GM18870 (cell line): ENCODE measurements around the gene CLK4.
"Not testable (repeated sequence)": the region's sequence is repeated elsewhere in the genome, so short reads cannot be mapped to it uniquely, and the experiment has no call there.

Source experiments
- ATAC-seq: cut with Tn5 transposase; IDR thresholded peaks from one replicate; pipeline ENCODE4 v1.9.1; 2021; ENCODE audit warnings: moderate library complexity; ENCODE audit not compliant: unreplicated experiment

The CLK4 gene

DNA sequence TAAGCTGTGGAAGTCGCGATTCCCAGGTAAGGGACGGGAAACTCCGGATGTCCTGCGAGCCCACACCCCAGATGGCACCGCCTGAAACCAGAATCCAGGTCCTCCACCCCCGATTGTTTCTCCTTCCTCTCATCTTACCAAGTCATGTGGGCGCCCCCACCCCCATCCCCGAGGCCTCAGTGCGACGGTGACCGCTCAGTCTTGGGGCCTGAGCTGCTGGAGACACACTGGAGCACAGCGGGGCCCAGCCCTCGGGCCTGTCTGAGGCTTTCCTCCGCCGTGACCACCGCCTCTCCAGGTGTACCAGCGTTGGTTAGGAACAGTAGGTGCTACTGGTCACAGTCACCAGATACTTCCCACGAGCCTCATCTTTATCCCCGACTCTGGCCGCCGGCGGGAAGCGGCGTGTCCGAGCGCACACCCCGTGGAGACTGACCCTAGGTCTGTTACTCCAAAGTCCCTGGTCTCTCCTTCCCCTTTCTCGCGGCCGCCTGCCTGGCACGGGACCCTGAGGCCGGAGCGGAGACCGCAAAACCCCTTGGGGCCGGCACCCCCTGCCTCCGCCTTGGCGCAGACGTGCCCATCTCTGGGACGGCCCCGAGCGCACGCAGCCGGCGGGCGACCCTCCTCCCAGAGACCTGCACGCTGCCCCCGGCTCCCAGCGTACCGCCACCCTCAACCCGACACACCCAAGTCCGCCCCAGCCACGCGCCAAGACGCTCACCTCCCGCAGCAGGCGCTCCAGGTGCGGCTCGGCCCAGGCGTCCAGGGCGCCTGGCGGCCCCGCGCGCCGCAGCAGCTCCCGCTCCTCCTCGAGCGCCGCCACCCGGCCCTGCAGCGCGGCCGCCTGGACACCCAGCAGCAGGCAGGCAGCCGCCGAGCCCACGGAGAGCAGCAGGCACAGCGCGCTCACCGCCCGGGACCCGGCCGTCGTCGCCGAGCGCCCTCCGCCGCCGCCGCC, 37.4 kb downstream of the CLK4 start:
- ATAC-seq, result no peak

DNA sequence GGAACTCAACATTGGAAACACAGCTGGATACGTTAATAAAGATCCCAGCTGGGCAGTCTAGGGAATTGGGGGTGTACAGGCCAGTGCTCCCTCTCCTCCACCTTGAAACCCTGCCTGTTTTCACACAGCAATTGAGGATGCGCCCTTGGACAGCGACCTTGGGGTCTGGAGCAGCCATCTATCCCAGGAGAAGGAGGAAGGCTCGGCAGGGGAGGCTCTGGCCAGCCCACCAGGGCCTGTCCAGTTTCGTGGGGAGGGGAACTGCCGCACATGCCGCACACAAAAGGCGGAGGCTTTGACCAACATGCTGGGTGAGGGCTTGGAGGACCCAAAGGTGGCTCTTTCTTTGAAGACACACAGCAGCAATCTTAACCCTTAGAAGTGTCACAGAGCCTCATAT, 38.1 kb downstream of the CLK4 start:
- ATAC-seq, result no peak

- ATAC-seq, result no peak
Measured at GRCh38 chr5:178587763-178588611, 38.9 kb downstream of the CLK4 start.

DNA sequence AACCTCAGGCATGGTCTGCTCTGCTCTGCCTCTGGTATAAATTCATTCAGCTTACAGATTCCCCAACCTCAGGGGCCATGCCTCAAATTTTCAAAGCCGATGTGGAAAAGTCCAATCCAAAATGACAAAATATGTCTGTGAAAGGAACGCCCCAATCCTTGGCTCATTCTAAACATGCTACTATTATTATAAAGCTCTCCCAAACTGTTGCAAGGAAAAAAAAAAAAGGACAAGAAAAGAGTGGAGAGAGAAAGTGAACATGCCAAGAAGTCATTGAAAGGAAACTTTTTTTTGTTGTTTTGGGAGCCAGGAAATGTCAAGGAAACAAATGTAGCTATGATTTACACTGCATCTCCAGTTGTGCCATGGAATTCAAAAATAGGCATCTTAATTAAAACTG, 40.5 kb downstream of the CLK4 start:
- ATAC-seq, result no peak

GRCh38 chr5:178585421-178585820, 41.4 kb downstream of the CLK4 start:
- not testable (repeated sequence) for ATAC-seq

- no peak for ATAC-seq
Measured at GRCh38 chr5:178583279-178583678, 43.6 kb downstream of the CLK4 start.

- ATAC-seq, result no peak
Measured at GRCh38 chr5:178582291-178582690, 44.6 kb downstream of the CLK4 start.

DNA sequence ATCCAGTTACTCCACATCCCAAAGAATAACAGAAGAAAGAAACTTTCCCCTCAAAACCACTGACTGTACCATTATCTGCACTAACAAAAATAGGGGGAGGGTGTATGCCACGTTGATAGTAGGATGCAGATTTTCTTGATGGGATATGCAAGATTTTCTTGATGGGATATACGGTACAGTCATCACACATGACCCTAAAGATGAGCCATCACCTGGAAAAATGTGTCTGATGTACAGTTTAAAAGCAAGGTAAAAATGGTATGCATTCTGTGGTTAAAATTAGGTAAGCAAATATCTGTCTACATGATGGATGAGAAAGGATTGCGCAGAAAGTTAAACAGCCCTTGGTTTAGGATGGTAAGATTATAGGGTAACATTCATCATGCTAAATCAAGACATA, 45.2 kb downstream of the CLK4 start:
- no peak for ATAC-seq

DNA sequence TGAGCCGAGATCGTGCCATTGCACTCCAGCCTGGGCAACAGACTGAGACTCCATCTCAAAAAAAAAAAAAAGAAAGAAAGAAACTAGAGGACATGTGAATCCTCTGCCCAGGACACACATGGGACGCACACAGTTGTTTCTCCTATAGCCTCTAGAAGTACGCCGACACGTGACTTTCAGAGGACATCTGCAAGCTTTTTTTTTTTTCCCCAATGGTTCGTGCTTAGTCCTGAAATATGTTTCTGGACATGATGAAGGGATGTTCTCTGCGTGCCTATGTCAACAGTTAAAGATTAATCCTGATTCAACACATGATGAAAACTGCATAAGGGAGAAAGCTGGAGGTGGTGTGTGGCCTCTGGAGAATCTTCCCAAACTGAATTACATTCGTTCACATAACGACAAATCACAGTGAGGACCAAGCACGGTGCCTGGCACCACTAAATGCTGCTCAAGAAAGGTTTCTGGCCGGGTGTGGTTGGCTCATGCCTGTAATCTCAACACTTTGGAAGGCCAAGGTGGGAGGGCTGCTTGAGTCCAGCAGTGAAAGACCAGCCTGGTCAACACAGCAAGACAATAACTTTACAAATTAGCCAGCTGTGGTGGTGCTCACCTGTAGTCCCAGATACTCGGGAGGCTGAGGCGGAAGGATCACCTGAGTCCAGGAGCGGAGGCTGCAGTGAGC, 46.4 kb downstream of the CLK4 start:
- ATAC-seq, result no peak

DNA sequence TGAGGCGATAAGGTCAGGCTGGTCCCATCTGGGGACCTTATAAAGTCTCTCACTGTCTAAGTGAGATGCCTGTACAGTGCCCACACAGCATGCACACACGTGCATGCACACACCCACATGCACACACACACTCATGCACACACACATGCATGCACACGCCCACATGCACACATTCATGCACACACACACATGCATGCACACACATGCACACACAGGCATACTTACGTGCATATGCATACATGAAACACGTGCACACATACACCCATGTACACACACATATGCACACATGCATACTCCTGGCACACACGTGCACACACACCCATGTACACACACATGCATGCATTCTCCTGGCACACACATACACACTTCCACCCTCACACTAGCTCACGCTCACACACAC, 48.9 kb downstream of the CLK4 start:
- no peak for ATAC-seq

GRCh38 chr5:178577376-178577839, 49.4 kb downstream of the CLK4 start:
- no peak for ATAC-seq

DNA sequence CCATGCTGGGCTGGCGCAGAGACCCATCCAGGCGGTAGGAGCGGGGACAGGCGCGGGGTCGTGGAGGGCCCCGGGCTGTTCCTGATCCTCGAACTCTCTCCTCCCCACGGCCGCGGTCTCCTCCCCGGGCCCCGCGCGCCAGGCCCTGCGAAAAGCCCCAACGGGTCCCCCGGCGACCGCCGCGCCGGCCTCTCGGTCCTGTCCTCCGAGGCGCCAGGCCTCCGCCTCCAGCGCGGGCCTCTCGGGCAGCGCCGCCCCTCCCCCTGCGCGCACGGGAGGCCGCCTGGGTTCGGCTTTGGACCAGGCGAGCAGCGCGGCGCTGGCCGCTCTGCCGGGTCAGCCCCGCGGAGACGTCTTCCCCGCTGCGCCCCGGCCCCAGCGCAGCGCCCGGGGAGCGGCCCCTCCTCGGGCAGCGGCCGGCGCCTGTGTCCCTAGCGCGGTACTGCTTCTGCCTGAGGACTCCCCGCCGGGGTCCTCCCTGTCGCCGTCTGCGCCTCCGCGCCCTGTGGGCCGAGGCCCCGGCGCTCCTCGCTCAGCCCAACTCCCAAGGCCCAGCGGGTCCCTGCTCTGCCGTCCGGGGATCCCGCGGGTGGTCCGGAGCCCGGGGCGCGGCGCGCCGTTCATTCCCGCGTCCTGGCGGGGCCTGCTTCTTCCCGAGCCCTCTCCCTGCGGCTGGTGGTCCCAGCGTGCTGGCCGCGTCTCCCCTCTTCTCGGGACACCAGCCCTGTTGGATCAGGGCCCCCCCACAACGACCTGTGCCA, 50.1 kb downstream of the CLK4 start:
- ATAC-seq, result no peak

- no peak for ATAC-seq
Measured at GRCh38 chr5:178573216-178573615, 53.6 kb downstream of the CLK4 start.

DNA sequence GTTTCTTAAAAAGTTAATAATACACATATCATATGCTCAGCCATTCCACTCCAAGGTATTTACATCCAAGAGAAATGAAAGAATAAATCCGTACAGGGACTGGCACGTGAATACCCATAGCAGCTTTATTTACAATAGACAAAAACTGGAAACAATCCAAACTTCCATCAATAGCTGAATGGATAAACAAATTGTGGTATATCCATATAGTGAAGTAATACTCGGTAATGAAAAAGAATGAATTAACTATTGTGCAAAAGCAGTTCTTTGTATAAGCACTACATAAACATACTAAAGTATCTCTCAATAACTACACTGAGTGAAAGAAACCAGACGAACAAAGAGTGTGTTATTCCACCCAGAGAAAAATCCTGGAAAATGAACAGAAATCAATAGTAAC, 54.2 kb downstream of the CLK4 start:
- no peak for ATAC-seq

GRCh38 chr5:178569485-178569884, 57.4 kb downstream of the CLK4 start:
- no peak for ATAC-seq

DNA sequence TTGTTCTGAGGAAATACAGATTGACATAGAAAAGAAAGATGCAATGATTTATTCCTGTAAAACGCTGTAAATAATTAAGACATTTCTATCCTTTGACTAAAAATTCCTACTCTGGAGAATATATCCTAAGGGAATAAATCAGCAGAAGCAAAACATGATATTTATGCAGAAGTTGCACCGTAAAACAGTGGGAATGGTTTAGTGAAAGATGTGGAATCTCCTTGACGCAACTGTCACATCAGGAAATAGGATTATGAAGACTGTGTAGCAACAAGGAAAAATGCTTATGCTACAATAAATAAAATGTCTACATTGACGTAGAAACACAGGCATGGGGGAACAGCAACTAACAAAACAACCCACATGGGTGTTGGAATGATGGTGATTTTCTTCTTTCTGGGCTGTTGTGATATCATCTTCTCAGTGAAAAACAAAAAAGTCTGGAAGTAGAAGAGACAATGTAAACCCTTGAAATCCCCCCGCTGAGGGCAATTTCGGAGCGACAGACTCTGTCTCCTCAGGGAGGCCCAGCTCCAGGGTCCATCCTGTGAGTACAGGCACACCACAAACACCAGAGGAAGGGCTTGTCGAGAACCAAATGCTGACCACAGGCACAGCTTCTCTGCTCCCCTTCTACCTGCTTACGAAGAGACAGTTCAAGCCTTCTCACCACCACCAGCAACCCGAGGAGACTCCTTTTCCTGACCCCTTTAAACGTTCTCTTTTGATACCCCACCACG, 61.9 kb downstream of the CLK4 start:
- ATAC-seq, result no peak

- ATAC-seq, result no peak
Measured at GRCh38 chr5:178564397-178564796, 62.5 kb downstream of the CLK4 start.

- no peak for ATAC-seq
Measured at GRCh38 chr5:178563621-178564020, 63.2 kb downstream of the CLK4 start.

DNA sequence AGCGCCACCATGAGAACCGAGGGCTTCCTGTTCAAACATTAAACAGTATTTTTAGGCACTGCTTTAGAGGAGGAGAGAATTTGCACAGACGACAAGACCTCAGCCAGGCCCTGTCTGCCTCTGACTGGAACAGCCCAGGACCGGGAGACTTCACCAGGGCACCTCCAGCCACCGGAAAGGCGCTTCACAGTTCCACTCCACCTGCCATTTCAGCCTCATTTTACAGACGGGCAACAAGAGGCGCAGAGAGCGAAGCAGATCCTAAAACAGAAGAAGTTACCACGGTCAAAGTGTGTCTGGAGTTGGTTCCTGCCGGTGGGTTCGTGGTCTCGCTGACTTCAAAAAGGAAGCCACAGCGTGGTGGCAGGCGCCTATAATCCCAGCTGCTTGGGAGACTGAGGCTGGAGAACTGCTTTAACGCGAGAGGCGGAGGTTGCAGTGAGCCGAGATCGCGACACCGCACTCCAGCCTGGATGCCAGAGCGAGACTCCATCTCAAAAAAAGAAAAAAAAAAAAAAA, 65.0 kb downstream of the CLK4 start:
- ATAC-seq, result no peak

DNA sequence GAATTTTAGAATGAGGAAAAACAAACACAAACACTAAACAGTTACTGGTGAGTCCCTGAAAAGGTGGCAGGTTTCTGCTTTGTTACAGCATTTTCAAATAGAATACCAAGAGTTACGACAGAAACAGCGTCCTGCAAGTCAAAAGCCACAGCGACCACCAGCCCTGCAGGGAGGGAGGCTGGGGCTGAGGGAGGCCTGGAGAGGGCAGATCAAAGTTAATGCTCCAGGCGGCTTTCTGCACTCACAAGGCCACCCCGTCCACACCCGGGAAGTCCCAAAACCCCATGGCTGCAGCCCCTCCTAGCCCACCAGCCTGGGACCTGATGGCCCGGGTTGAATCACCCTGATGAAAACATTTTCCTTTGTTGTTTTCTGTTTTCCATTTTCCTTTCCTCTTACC, 65.9 kb downstream of the CLK4 start:
- no peak for ATAC-seq
